BE2C (cell line): Measurements from ENCODE around the gene UPF3A.
A peak's percentile ranks its signal among the peaks of the same experiment; 100 is the strongest.
"Not testable (repeated sequence)": the region's sequence is repeated elsewhere in the genome, so short reads cannot be mapped to it uniquely, and the experiment has no call there.

Experiments used
- DNase-seq: peaks from one replicate; pipeline ENCODE4 v3.0.0-alpha.2; 2020
- H3K27me3 ChIP-seq: fragments of 250-450 bp; sonication (Bioruptor Pico); 2 replicates; pipeline ENCODE4 v1.5.1; 2020; ENCODE audit warnings: mild to moderate bottlenecking
- H3K36me3 ChIP-seq: fragments of 250-450 bp; sonication (Bioruptor Pico); 2 replicates; pipeline ENCODE4 v1.5.1; 2020; ENCODE audit warnings: mild to moderate bottlenecking
- H3K4me1 ChIP-seq: fragments of 250-450 bp; sonication (Bioruptor Pico); 2 replicates; pipeline ENCODE4 v1.5.1; 2020
- H3K4me3 ChIP-seq: 2 replicates; pipeline ENCODE4 v1.5.1; 2011; ENCODE audit warnings: low read depth, low read length
- H3K9me3 ChIP-seq: fragments of 250-450 bp; sonication (Bioruptor Pico); 2 replicates; pipeline ENCODE4 v1.5.1; 2020
- TF ChIP-seq, protein P1 (sequence below): IDR thresholded peaks from 2 replicates; pipeline ENCODE4 v1.5.1; 2012; ENCODE audit warnings: mild to moderate bottlenecking, low read depth, low read length

Gene UPF3A

GRCh38 chr13:114328595-114328994, 47.2 kb downstream of the UPF3A start:
- no peaks in the 10 kb centered on the region; the same call in 1 of the 2 replicates for H3K4me1 ChIP-seq
- TF ChIP-seq, protein P1, sequence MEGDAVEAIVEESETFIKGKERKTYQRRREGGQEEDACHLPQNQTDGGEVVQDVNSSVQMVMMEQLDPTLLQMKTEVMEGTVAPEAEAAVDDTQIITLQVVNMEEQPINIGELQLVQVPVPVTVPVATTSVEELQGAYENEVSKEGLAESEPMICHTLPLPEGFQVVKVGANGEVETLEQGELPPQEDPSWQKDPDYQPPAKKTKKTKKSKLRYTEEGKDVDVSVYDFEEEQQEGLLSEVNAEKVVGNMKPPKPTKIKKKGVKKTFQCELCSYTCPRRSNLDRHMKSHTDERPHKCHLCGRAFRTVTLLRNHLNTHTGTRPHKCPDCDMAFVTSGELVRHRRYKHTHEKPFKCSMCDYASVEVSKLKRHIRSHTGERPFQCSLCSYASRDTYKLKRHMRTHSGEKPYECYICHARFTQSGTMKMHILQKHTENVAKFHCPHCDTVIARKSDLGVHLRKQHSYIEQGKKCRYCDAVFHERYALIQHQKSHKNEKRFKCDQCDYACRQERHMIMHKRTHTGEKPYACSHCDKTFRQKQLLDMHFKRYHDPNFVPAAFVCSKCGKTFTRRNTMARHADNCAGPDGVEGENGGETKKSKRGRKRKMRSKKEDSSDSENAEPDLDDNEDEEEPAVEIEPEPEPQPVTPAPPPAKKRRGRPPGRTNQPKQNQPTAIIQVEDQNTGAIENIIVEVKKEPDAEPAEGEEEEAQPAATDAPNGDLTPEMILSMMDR = no peak
- H3K9me3 ChIP-seq = no peaks in the 10 kb centered on the region
- H3K4me3 ChIP-seq = no peak overlapping the region
- H3K27me3 ChIP-seq = no peaks in the 10 kb centered on the region
- no peak for DNase-seq
- H3K36me3 ChIP-seq = peaks cover 42% of the 10 kb centered on the region

GRCh38 chr13:114330086-114330485, 48.7 kb downstream of the UPF3A start:
- TF ChIP-seq, protein P1 = no peak
- Histone ChIP-seq H3K27me3 (no peaks in the 10 kb centered on the region), H3K36me3 (peaks cover 27% of the 10 kb centered on the region), H3K4me1 (no peaks in the 10 kb centered on the region; the same call in 1 of the 2 replicates), H3K4me3 (no peak overlapping the region), H3K9me3 (no peaks in the 10 kb centered on the region)
- DNase-seq = no peak

- not testable (repeated sequence) for H3K36me3 ChIP-seq, H3K4me3 ChIP-seq, H3K4me1 ChIP-seq, H3K27me3 ChIP-seq, H3K9me3 ChIP-seq
- peak; percentile 27 for DNase-seq
Measured at GRCh38 chr13:114333881-114334280, 52.5 kb downstream of the UPF3A start.

DNA sequence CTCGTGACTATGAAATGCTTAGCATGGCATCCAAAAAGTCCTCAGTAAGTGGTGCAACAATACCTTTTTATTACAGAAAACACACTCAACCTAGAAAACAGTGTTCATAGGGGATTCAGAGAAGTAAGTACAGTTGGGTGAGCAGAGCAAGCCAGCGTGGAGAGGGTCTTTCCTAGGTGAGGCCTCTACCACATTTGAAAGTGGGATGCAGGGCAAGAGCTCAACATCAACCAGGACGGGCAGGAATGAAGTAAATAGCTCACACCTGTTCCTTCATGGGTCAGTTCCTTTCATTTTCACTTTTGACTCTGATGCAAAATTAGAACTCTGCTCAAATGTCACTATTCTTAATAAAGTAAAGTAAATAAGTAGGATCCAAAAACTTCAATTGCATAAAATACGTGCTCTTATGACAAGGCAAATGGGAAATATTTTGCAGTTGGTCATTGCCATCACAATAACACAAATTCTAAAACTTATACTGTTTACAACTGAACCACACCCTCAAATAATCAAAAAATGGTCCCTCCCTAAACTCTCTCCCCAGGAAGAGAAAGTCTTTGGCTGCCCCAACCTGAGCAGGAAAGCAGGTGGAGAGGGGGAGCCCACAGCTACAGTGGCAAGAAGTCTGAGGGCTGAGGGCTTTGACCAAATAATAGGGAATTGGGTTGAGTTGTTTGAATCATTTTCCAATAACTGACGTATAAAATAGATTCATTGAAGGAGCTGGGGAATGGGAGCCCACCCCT, 53.1 kb downstream of the UPF3A start:
- Histone ChIP-seq H3K9me3 (no peaks in the 10 kb centered on the region), H3K36me3 (no peaks in the 10 kb centered on the region), H3K27me3 (no peaks in the 10 kb centered on the region), H3K4me3 (no peak overlapping the region), H3K4me1 (no peaks in the 10 kb centered on the region)
- DNase-seq = no peak
- TF ChIP-seq, protein P1 = no peak

- H3K36me3 ChIP-seq, H3K9me3 ChIP-seq, DNase-seq, H3K4me1 ChIP-seq, H3K27me3 ChIP-seq, H3K4me3 ChIP-seq: not testable (repeated sequence)
Measured at GRCh38 chr13:114336457-114336856, 55.1 kb downstream of the UPF3A start.

- Histone ChIP-seq H3K9me3 (no peaks in the 10 kb centered on the region), H3K36me3 (no peaks in the 10 kb centered on the region), H3K27me3 (no peaks in the 10 kb centered on the region), H3K4me3 (no peak overlapping the region), H3K4me1 (no peaks in the 10 kb centered on the region)
- DNase-seq = no peak
- TF ChIP-seq, protein P1 = no peak
Measured at GRCh38 chr13:114338959-114339358, 57.6 kb downstream of the UPF3A start.

- Histone ChIP-seq H3K9me3 (no peaks in the 10 kb centered on the region), H3K4me3 (no peak overlapping the region), H3K36me3 (no peaks in the 10 kb centered on the region), H3K4me1 (no peaks in the 10 kb centered on the region), H3K27me3 (no peaks in the 10 kb centered on the region; the same call in 1 of the 2 replicates)
- TF ChIP-seq, protein P1 = peak; percentile 79
- peak; percentile 63 for DNase-seq
Measured at GRCh38 chr13:114339857-114340534, 58.6 kb downstream of the UPF3A start.
